Breast epithelium (tissue), 3 donors: ENCODE measurements around the gene LHFPL3.

Experiments
- CTCF ChIP-seq, 3 donors: fragments of 450-650 bp; IDR thresholded peaks; one replicate each; pipeline ENCODE4 v1.5.1; 2016 to 2017; ENCODE audit warnings: antibody characterized with exemption in 3 of 3, mild to moderate bottlenecking in 3 of 3, moderate library complexity in 3 of 3
- POLR2A ChIP-seq: fragments of 450-650 bp; IDR thresholded peaks from one replicate; pipeline ENCODE4 v1.6.1; 2016; ENCODE audit warnings: antibody characterized with exemption, mild to moderate bottlenecking, moderate library complexity

GRCh38 chr7:104801022-104801421, 472.6 kb downstream of the LHFPL3 start:
- TF ChIP-seq CTCF (IDR thresholded peaks at IDR 0.05) (no peak), POLR2A (no peak)
